Subcutaneous preadipocyte (primary cell): ENCODE results near the gene RCE1. TPM values are rescaled to one million over a fixed set of nuclear protein-coding genes. Genes with fewer than 3 reads are reported as not detected.

Experiments used
- total RNA-seq: library from RNA; depleted of rRNA; stranded (reverse); fragments of >200 nt; gene quantifications from 2 replicates; pipeline ENCODE4 v1.2.3, GENCODE V29; 2012

Gene RCE1, protein sequence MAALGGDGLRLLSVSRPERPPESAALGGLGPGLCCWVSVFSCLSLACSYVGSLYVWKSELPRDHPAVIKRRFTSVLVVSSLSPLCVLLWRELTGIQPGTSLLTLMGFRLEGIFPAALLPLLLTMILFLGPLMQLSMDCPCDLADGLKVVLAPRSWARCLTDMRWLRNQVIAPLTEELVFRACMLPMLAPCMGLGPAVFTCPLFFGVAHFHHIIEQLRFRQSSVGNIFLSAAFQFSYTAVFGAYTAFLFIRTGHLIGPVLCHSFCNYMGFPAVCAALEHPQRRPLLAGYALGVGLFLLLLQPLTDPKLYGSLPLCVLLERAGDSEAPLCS
- 15.2 and 17.6 TPM in 2 replicates for total RNA-seq

GRCh38 chr11:66842896-66843775, at the start of gene RCE1:
Gene RCE1 (plus strand): TSS chr11:66843441. CDS start chr11:66843456, 15 bp downstream.

GRCh38 chr11:66856496-66857233, 13.4 kb downstream of the RCE1 start, which contains the start of gene LRFN4:
Gene LRFN4 (plus strand): TSS chr11:66857064. CDS start chr11:66857745, 681 bp downstream.

Other genes with a start within 250 kb of the RCE1 start
- gene RBM14, start 226.8 kb upstream of the RCE1 start, total RNA-seq = 33.8 and 47.1 TPM in 2 replicates
- gene RBM4, start 204.7 kb upstream of the RCE1 start, total RNA-seq = 90.9 and 93.3 TPM in 2 replicates
- gene RBM4B, start 165.6 kb upstream of the RCE1 start, total RNA-seq = 14.0 and 17.0 TPM in 2 replicates
- 0.39 and 0.73 TPM in 2 replicates for gene SPTBN2, start 114.2 kb upstream of the RCE1 start, total RNA-seq
- 27.2 and 28.9 TPM in 2 replicates for gene LRFN4, start 13.6 kb downstream of the RCE1 start, total RNA-seq
- gene PC, start 114.9 kb downstream of the RCE1 start, total RNA-seq = 27.6 and 36.9 TPM in 2 replicates
- not detected in 2 replicates for gene C11orf86, start 131.9 kb downstream of the RCE1 start, total RNA-seq
- under 0.01 TPM in 2 replicates for gene SYT12, start 179.7 kb downstream of the RCE1 start, total RNA-seq
- gene RHOD, start 213.4 kb downstream of the RCE1 start, total RNA-seq = 3.5 and 4.4 TPM in 2 replicates